Type B pancreatic cell (in vitro differentiated cells): ENCODE measurements around the gene CAMTA1. TPM values are rescaled to one million over a fixed set of nuclear protein-coding genes. Genes with fewer than 3 reads are reported as not detected.

Experiments used
- DNase-seq: peaks from one replicate; pipeline ENCODE4 v3.0.0; 2021; ENCODE audit warnings: mixed read lengths; ENCODE audit not compliant: unreplicated experiment; ENCODE audit errors: extremely low spot score
- H3K27ac Mint-ChIP-seq: 2 replicates; pipeline ENCODE4 v1.8.0; 2021; ENCODE audit warnings: mild to moderate bottlenecking, mixed read lengths
- H3K27me3 Mint-ChIP-seq: 2 replicates; pipeline ENCODE4 v1.8.0; 2021; ENCODE audit warnings: mixed read lengths
- H3K36me3 Mint-ChIP-seq: 2 replicates; pipeline ENCODE4 v1.8.0; 2021; ENCODE audit warnings: mixed read lengths
- H3K4me1 Mint-ChIP-seq: one replicate; pipeline ENCODE4 v1.8.0; 2021; ENCODE audit warnings: mixed read lengths; ENCODE audit not compliant: unreplicated experiment
- H3K4me3 Mint-ChIP-seq: 2 replicates; pipeline ENCODE4 v1.8.0; 2021; ENCODE audit warnings: mild to moderate bottlenecking, mixed read lengths
- H3K9me3 Mint-ChIP-seq: 2 replicates; pipeline ENCODE4 v1.8.0; 2021; ENCODE audit warnings: mixed read lengths
- total RNA-seq: library from RNA; stranded (reverse); gene quantifications from 2 replicates; pipeline ENCODE4 v1.2.1, GENCODE V29; 2021; ENCODE audit warnings: low replicate concordance
- TF ChIP-seq, protein P1 (sequence below): fragments of 200-600 bp; sonication (generic); conservative IDR thresholded peaks from 2 replicates; pipeline ENCODE4 v1.5.0; 2021; ENCODE audit warnings: antibody characterized with exemption, mild to moderate bottlenecking

CAMTA1 gene
- total RNA-seq, 1 donor from 2014 or later: 82.5 TPM

DNA sequence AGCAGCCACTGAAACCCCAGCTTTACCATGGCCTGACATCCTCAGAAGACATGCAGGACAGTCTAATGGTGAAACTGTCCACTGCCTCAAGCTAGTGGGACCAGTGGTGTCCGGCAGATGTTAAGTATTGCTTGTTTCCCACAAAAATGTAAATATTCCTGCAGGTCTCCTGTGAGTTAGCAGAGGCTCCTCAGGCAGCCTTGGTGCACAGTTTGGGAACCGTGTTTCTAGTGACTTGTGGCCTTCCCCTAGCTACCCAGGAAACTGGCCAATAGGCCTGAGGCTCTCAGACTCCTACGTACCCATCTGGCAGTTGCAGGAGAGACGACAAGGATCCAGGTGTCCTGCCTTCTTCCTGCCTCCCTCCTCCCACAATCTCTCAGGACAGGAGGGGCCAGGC lies 142.4 kb downstream of the CAMTA1 start:
- no peak for DNase-seq
- no peak overlapping the region for H3K4me3 Mint-ChIP-seq
- TF ChIP-seq, protein P1, sequence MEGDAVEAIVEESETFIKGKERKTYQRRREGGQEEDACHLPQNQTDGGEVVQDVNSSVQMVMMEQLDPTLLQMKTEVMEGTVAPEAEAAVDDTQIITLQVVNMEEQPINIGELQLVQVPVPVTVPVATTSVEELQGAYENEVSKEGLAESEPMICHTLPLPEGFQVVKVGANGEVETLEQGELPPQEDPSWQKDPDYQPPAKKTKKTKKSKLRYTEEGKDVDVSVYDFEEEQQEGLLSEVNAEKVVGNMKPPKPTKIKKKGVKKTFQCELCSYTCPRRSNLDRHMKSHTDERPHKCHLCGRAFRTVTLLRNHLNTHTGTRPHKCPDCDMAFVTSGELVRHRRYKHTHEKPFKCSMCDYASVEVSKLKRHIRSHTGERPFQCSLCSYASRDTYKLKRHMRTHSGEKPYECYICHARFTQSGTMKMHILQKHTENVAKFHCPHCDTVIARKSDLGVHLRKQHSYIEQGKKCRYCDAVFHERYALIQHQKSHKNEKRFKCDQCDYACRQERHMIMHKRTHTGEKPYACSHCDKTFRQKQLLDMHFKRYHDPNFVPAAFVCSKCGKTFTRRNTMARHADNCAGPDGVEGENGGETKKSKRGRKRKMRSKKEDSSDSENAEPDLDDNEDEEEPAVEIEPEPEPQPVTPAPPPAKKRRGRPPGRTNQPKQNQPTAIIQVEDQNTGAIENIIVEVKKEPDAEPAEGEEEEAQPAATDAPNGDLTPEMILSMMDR: no peak

DNA sequence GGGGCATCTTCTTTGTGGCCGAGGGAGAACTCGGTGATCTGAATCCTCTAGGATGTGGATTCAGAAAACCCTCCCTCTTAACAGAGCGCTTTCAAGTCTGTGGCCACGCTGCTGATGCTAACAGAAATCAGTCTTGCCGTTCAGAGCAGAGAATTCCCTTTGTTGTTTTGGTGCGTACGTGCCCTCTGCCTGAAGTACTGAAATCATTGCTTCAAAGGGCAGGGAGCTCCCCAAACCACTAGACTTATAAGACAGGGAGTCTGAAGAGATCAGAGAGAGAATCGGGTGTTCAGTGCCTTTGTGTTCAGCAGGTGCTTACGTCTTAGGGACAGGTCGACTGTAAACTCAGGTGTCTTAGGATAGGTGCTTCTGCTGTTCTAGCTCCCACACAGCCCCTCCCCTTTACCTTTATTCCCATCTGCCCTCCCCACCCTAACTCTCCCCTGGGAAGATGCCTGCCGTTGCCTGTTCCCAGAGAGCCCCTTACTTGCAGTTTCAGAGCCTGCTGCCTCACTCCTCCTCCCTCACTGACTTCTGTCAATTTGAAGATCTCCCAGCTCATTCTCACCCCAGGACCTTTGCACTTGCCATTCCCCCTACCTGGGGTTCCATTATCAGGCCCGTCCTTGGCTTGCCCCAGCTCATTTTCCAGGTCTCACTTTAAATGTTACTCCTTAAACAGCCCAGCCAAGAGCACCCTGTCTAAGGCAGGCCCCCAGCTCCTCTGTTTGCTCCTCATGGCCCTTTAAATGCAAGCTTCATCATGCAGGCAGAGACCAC lies 143.0 kb downstream of the CAMTA1 start:
- Mint-ChIP-seq H3K9me3 (no peaks in the 10 kb centered on the region), H3K27ac (no peak overlapping the region), H3K27me3 (no peaks in the 10 kb centered on the region), H3K4me1 (peaks cover 3% of the 10 kb centered on the region), H3K36me3 (no peaks in the 10 kb centered on the region), H3K4me3 (no peak overlapping the region)
- TF ChIP-seq, protein P1: no peak
- no peak for DNase-seq

More for the DNA sequence above, 142.4 kb downstream of the CAMTA1 start:
- no peak overlapping the region for H3K27ac Mint-ChIP-seq
- no peaks in the 10 kb centered on the region for H3K9me3 Mint-ChIP-seq
- H3K36me3 Mint-ChIP-seq: no peaks in the 10 kb centered on the region
- peaks cover 7% of the 10 kb centered on the region for H3K4me1 Mint-ChIP-seq
- no peaks in the 10 kb centered on the region for H3K27me3 Mint-ChIP-seq

DNA sequence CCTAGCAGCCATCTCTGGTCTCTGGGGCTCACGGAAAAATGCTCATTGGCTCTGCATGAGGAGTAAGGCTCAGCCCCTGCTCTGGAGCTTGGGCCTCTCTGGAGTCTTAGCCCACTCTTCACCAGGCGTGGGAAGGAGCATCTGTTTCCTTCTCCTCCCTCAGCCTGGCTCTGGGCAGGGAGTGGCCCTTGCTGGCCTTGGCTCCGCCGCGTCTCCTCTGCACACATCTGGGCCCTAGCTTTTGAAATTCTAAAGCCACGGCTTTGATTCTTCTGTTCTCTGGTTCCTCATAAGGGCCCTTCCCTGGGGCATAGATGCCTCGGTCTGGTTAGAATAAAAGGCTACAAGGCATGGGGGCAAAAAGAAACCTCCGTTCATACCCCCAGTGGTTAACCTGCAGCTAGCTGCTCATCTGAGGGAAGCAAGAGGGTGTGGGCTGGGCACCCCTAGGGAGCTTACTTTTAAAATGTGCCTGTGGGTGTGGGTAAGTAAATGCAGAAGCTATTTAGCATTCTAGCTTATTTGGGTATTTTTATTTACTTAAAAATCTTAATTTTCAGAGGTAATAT lies 145.6 kb downstream of the CAMTA1 start:
- H3K4me3 Mint-ChIP-seq: no peak overlapping the region
- no peaks in the 10 kb centered on the region for H3K9me3 Mint-ChIP-seq
- H3K27me3 Mint-ChIP-seq: peaks cover 4% of the 10 kb centered on the region
- TF ChIP-seq, protein P1: no peak
- H3K27ac Mint-ChIP-seq: no peak overlapping the region
- no peak for DNase-seq
- no peaks in the 10 kb centered on the region for H3K36me3 Mint-ChIP-seq
- H3K4me1 Mint-ChIP-seq: peaks cover 3% of the 10 kb centered on the region

- TF ChIP-seq, protein P1: no peak
- no peak overlapping the region for H3K27ac Mint-ChIP-seq
- no peak overlapping the region for H3K4me3 Mint-ChIP-seq
- H3K27me3 Mint-ChIP-seq: peaks cover 7% of the 10 kb centered on the region
- DNase-seq: no peak
- H3K36me3 Mint-ChIP-seq: no peaks in the 10 kb centered on the region
- H3K9me3 Mint-ChIP-seq: no peaks in the 10 kb centered on the region
- H3K4me1 Mint-ChIP-seq: no peaks in the 10 kb centered on the region
Observed at GRCh38 chr1:6935361-6935883, 150.2 kb downstream of the CAMTA1 start.

DNA sequence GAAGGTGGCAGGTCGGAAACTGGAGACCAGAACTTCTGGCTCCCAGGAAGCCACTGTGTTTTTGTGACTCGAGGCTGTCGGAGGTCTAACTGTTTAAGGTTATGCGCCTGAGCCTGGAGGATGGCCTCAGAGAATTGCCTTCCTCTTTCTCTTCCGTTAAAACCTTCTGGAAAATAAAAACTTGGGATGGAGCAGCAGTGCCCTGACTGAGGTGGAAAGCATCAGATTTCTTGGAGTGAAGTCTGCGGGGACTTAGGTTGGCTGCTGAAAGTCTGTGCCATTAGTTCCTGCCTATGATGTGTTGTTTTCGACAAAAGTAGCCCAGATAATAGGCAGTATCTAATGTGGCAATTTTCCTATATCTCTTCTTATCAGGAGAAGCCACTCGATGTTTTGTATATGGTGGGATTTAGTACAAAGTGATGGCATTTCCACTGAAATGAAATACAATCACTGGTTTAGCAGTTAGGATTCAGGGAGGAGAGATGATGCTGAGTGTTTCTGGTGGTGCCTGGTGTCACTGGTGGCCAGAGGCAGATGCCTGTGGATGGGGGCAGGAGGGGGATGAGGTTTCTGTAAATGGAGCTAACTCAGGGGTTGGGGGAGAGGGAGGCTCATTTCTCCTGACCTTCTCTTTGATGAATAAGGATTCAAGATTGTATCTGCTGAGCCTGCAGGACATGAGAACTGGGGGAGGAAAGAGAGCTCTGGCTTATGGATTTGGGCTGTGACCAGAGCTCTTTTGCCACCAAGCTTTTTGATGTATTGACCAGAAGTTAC lies 150.8 kb downstream of the CAMTA1 start:
- Mint-ChIP-seq H3K9me3 (no peaks in the 10 kb centered on the region), H3K4me1 (no peaks in the 10 kb centered on the region), H3K27ac (no peak overlapping the region), H3K36me3 (no peaks in the 10 kb centered on the region), H3K4me3 (no peak overlapping the region), H3K27me3 (peaks cover 7% of the 10 kb centered on the region)
- TF ChIP-seq, protein P1: no peak
- DNase-seq: no peak
